Hematopoietic multipotent progenitor cell treated with erythropoietin and hydrocortisone succinate and interleukin-3 and kit ligand, for 17 days (in vitro differentiated cells): Measurements from ENCODE around the gene MARK2.

ENCODE experiments used
- DNase-seq: peaks from one replicate; pipeline ENCODE4 v3.0.0-alpha.2; 2015; ENCODE audit warnings: low spot score

MARK2 gene

DNA sequence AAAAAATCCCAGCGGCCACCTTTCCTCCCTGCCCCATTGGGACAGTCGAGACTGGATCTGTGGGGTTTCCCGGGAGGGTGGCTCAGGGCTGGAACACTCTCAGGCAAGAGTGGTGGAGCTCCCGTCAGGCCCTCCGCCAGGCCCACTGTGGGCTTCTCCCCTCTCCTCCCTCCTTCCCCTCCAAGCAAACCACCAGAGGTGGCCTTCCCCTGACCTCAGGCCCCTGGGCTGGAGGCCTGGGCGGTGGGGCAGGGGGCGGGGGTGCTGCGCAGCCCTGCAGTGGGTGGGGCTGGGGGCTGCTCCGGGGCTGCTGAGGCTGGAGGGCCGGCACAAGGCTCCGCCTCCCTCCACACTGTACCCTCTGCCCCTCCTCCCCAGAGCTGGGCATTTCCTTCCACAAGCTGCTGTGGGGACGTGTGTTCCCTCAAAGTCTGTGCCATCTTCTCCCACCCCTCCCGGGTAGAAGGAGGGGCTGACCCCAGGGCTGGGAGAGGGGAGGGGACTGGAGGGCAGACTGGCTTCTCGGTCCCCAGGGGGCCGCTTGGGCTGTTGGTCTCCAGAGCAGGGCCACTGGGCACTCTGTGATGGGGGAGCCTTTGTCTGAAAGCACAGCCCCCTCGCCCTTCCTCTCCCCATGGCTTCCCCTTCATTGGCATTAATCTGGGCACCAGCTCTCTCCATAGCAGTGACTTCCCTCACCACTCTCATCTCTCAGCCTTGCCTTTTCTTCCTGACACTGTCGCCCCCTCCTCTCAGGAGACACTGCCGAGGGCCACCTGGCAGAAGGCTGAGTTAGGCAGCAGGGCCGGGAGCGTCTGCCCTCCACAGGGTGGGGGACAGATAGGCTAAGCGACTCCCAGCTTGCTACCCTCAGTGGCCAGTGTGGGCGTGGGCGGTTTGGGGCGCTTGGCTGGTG is 70.9 kb downstream of the MARK2 start:
- no peak for DNase-seq

- DNase-seq = no peak
These were observed 71.8 kb downstream of the MARK2 start for GRCh38 chr11:63910675-63911074.

GRCh38 chr11:63911440-63911839 is 72.5 kb downstream of the MARK2 start:
- no peak for DNase-seq

- DNase-seq = no peak
These were observed 73.0 kb downstream of the MARK2 start for GRCh38 chr11:63911876-63912275.

GRCh38 chr11:63912678-63913077 is 73.8 kb downstream of the MARK2 start:
- DNase-seq = no peak

DNA sequence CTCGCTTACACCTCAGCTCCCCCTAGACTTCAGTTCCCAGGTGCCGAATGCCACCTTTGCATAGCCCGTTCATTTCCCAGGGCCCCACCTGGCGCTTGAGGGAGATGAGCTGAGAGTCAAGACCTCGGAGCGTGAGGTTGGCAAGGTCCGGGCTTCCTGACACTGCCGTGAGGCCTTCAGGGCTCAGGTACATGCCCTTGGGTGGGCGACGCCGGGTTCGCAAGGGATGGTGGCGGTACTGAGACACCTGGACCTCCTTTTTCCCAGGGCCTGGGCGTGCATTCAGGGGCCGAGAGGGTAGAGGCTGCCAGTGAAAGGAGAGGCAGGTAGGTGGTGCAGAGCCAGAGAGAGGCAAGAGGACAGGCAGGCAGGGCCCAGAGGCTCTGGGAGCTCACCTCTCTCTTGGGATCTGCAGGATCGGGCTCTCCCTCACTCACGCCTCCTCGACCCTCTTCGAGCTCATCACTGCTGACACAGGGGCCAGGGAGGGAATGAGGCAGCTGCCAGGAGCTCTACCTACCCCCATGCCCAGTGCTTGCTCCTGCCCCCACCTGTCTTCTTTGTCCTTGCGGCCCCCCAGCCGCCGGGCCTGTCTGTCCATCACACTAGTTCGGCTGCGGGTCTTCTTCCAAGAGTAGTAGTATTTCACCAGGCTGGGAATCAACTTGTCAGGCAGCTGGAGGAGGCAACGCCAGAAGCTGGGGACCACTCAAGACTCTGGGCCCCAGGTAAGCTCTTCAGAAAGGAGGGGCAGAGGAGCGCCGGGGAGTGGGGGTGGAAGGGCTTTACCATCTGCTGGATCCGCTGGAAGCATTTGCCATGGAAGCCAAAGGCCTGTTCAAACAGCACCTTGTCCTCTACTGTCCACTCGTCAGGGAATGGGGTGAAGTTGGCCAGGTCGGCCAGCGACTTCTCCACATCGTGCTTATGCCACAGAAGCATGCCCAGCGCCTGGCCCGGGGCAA is 75.2 kb downstream of the MARK2 start:
- DNase-seq = no peak

GRCh38 chr11:63914896-63915691 is 76.2 kb downstream of the MARK2 start:
- no peak for DNase-seq

- DNase-seq = no peak
These were observed 77.3 kb downstream of the MARK2 start for GRCh38 chr11:63915961-63916836.

- no peak for DNase-seq
These were observed 78.2 kb downstream of the MARK2 start, which contains the start of gene RCOR2 for GRCh38 chr11:63916837-63917691. Gene RCOR2 (minus strand): TSS chr11:63917164. CDS start chr11:63916456, 708 bp downstream.

GRCh38 chr11:63917692-63918506 is 79.0 kb downstream of the MARK2 start:
- no peak for DNase-seq

GRCh38 chr11:63918507-63919191 is 79.7 kb downstream of the MARK2 start:
- no peak for DNase-seq

GRCh38 chr11:63919267-63920125 is 80.6 kb downstream of the MARK2 start:
- DNase-seq = no peak

DNA sequence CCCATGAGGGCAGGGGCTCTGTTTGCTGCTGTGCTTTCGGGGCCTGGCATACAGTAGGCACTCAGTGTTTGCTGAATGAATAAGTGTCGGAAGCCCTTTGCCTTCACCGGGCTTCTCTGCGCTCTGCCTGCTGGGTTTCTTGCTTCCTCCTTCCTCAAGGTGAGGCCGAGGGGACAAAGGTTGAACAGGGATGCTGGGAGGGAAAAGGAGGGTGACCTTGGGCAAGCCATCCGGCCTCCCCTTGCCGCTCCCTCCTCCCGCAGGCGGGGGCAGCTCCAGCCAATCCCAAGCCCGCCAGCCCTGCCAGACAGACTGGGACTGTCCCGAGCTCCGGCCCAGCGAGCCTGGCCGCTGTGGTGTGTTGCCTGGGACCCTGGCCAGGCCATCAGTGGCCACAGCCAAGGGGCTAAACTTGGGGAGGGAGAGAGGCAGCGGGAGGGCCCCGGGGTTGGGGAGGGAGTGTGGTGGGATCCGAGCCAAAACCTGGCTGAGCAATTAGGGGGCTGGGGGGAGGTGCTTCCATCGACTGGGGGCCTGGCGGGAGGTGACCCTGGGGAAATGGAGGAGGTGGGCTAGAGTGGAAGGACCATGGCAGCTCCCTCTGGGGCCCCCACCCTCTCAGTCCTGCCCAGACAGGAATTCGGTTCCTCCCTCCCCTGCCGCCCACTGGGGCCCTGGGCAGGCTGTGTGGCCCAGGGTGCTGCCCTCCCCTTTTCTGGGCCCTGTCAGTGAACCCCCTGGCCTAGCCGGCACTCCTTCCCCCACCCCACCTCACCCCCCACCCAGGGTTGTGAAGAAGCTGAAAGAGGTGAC is 81.4 kb downstream of the MARK2 start:
- no peak for DNase-seq

GRCh38 chr11:63920939-63921417 is 82.1 kb downstream of the MARK2 start:
- DNase-seq = no peak

- DNase-seq = no peak
These were observed 83.8 kb downstream of the MARK2 start for GRCh38 chr11:63922673-63923192.

- DNase-seq = no peak
These were observed 84.4 kb downstream of the MARK2 start for GRCh38 chr11:63923319-63923718.
